ENCODE results near the gene GCK. TPM values are rescaled to one million over a fixed set of nuclear protein-coding genes. Genes with fewer than 3 reads are reported as not detected.

GCK gene
- total and polyA plus RNA-seq, 8 donors: 0.57 to 18.2 (median 1.0) TPM

- H3K27ac ChIP-seq: no peak overlapping the region
- H3K9me3 ChIP-seq: no peaks in the 10 kb centered on the region
- no peaks in the 10 kb centered on the region for H3K36me3 ChIP-seq
- no peak overlapping the region for H3K4me3 ChIP-seq
- intact Hi-C loops (cut with DNase I): no loop called here
- WGBS, 2 donors: 46 to 57% methylated on average over 1 of the region's 1 CpG
- no peaks in the 10 kb centered on the region for H3K27me3 ChIP-seq
- H3K4me1 ChIP-seq: no peaks in the 10 kb centered on the region
- TF ChIP-seq, protein P1, sequence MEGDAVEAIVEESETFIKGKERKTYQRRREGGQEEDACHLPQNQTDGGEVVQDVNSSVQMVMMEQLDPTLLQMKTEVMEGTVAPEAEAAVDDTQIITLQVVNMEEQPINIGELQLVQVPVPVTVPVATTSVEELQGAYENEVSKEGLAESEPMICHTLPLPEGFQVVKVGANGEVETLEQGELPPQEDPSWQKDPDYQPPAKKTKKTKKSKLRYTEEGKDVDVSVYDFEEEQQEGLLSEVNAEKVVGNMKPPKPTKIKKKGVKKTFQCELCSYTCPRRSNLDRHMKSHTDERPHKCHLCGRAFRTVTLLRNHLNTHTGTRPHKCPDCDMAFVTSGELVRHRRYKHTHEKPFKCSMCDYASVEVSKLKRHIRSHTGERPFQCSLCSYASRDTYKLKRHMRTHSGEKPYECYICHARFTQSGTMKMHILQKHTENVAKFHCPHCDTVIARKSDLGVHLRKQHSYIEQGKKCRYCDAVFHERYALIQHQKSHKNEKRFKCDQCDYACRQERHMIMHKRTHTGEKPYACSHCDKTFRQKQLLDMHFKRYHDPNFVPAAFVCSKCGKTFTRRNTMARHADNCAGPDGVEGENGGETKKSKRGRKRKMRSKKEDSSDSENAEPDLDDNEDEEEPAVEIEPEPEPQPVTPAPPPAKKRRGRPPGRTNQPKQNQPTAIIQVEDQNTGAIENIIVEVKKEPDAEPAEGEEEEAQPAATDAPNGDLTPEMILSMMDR (IDR thresholded peaks at IDR 0.05): no peak
- FAIRE-seq (no peak), DNase-seq (no peak), ATAC-seq (no peak)
Measured at GRCh38 chr7:44163591-44163990, 25.6 kb downstream of the GCK start.

DNA sequence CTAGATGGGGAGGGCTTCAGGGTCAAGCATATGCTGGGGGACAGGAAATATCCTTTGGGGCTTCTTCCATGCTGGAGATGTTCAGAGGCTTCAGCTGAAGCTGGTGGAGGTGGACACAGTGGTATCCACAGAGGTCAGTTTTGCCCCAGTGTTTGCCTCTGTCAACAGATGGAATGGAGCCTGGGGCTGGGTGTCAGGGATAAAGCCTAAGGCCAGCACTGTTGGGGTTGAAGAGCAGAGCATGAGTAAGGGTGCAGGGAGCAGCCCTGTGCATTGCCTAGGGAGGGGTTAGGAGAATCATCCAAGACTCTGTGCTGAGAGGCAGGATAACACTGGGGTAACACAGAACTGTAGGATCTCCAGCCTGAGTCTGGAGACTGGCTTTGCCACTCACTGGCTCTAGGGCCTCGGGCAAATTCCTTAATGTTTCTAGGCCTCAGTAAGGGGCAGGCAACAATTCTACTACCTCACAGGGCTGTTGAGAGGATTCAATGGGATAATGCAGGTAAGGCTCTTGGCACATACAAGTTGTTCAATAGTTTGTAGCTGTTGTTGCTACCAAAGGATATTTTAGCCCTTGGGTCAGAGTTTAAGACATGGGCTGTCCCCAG lies 26.3 kb downstream of the GCK start:
- Histone ChIP-seq H3K36me3 (no peaks in the 10 kb centered on the region), H3K4me1 (no peaks in the 10 kb centered on the region), H3K4me3 (no peak overlapping the region), H3K27ac (no peak overlapping the region), H3K27me3 (no peaks in the 10 kb centered on the region), H3K9me3 (no peaks in the 10 kb centered on the region)
- TF ChIP-seq, protein P1 (IDR thresholded peaks at IDR 0.05): no peak
- DNase-seq (no peak), FAIRE-seq (no peak), ATAC-seq (no peak)
- intact Hi-C loops (cut with DNase I): no loop called here
- WGBS, 2 donors: 62% methylated on average over 1 of the region's 1 CpG

DNA sequence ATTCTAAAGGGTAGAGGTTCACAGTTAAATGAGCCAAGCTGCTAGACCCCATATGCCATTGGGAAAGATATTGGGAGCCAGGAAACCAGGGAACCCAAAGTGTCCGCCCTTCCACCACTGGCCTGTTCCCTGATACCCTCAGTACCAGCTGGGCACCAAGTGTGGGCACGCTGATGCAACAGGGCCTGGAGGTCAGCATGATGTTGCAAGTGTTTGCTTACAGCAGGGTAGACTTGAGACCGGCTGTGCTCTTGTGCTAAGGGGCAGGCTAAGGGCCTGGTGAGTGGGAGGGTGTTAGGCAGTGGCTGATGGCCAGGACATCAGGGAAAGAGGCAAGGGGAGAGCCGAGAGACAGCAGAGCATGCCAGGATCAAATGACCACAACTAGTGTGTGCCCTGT lies 27.1 kb downstream of the GCK start:
- Histone ChIP-seq H3K4me3 (no peak overlapping the region), H3K4me1 (no peaks in the 10 kb centered on the region), H3K36me3 (no peaks in the 10 kb centered on the region), H3K27ac (no peak overlapping the region), H3K9me3 (no peaks in the 10 kb centered on the region), H3K27me3 (no peaks in the 10 kb centered on the region)
- ATAC-seq (peak in 1 of 4 donors; percentile 35), FAIRE-seq (no peak), DNase-seq (peak in 1 of 6 donors; percentile 2)
- intact Hi-C loops (cut with DNase I): no loop called here
- TF ChIP-seq, protein P1 (IDR thresholded peaks at IDR 0.05): no peak
- WGBS, 2 donors: 83% methylated on average over 4 of the region's 4 CpGs

- TF ChIP-seq, protein P1 (IDR thresholded peaks at IDR 0.05): no peak
- FAIRE-seq: no peak
Measured at GRCh38 chr7:44161371-44161770, 27.9 kb downstream of the GCK start.

DNA sequence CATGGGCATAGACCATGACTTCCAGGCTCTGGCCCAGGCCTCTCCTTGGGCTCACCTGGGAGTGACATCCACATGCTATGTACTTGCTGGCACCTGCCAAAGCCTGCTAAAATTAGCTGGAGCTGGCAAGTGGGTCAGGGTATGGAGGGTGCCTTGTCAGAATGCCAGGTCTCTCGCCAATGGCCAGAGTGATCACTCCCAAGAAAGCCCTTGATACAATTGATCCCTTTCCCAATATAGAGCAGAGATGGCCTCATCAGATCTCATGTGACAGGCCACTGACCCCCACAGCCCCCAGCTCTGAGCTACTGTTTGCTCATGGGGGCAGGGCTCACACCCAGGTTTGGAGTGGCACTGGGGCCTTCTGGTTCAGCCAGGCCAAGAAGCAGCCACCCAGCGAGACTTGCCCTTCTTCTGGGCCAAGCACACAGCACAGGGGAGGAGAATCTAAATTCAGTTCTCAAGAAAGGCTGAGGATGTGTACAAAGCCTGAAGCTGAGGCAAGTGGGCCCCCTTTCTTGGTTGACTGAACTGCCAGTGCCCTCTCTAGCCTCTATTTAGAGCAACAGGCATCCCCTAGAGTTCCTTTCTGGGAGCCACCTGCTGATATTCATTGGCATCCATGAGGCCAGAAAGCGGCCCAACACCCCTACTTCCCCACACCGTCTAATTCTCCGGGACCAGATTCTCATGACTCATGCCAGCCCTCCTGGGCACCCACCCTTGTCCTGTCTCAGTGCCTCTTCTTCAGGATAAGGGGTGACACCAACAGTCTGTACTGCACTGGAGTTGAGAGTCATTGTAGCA lies 29.2 kb downstream of the GCK start:
- Histone ChIP-seq H3K4me3 (no peak overlapping the region), H3K36me3 (no peaks in the 10 kb centered on the region), H3K9me3 (no peaks in the 10 kb centered on the region), H3K27ac (no peak overlapping the region), H3K27me3 (no peaks in the 10 kb centered on the region), H3K4me1 (no peaks in the 10 kb centered on the region)
- ATAC-seq: no peak
- DNase-seq: no peak
- intact Hi-C loops (cut with DNase I): no loop called here
- TF ChIP-seq, protein P1 (IDR thresholded peaks at IDR 0.05): no peak
- FAIRE-seq: no peak
- 78 to 82% methylated on average over 5 of the region's 5 CpGs for WGBS, 2 donors

More at GRCh38 chr7:44161371-44161770, 27.9 kb downstream of the GCK start:
- 94 to 98% methylated on average over 2 of the region's 2 CpGs for WGBS, 2 donors
- ATAC-seq (no peak), DNase-seq (no peak)
- no peaks in the 10 kb centered on the region for H3K9me3 ChIP-seq
- no peak overlapping the region for H3K27ac ChIP-seq
- H3K27me3 ChIP-seq: no peaks in the 10 kb centered on the region
- H3K4me1 ChIP-seq: no peaks in the 10 kb centered on the region
- H3K4me3 ChIP-seq: no peak overlapping the region
- intact Hi-C loops (cut with DNase I): no loop called here
- H3K36me3 ChIP-seq: no peaks in the 10 kb centered on the region
